Upper lobe of right lung (tissue), 1 donor: Measurements from ENCODE around the gene HNF4A. TPM values are rescaled to one million over a fixed set of nuclear protein-coding genes. Genes with fewer than 3 reads are reported as not detected.

Experiments used
- ATAC-seq: fragments of 200-7000 bp; cut with Tn5 transposase; one replicate; pipeline ENCODE4 v1.9.1; 2020; ENCODE audit warnings: mild to moderate bottlenecking, moderate library complexity
- DNase-seq: peaks from one replicate; pipeline ENCODE4 v3.0.0-alpha.2; 2020
- H3K27ac ChIP-seq: fragments of 200-600 bp; one replicate; pipeline ENCODE4 v1.8.0; 2022
- H3K27me3 ChIP-seq: fragments of 200-600 bp; one replicate; pipeline ENCODE4 v1.8.0; 2022; ENCODE audit warnings: mild to moderate bottlenecking
- H3K36me3 ChIP-seq: fragments of 200-600 bp; one replicate; pipeline ENCODE4 v1.8.0; 2022
- H3K4me1 ChIP-seq: fragments of 200-600 bp; one replicate; pipeline ENCODE4 v1.8.0; 2022
- H3K4me3 ChIP-seq: fragments of 200-600 bp; one replicate; pipeline ENCODE4 v1.8.0; 2022; ENCODE audit warnings: mild to moderate bottlenecking
- H3K9me3 ChIP-seq: fragments of 200-600 bp; one replicate; pipeline ENCODE4 v1.8.0; 2022
- CTCF ChIP-seq: fragments of 200-600 bp; IDR thresholded peaks from one replicate; pipeline ENCODE4 v1.8.0; 2022; ENCODE audit warnings: antibody characterized with exemption
- intact Hi-C: fragments of 100-400 bp; cut with DNase I; formaldehyde crosslinking; loops from one replicate; pipeline ENCODE4 v1.11.0; 2022
- total RNA-seq: library from RNA; stranded (reverse); fragmentation: NEBNext Ultra II Directional; extraction: Animal tissue kit (Norgen Biotek cat#: 25700); gene quantifications from one replicate; pipeline ENCODE4 v1.2.1, GENCODE V29; 2021
- donor health status: DM: no; HTN: yes; CAD: no; lungs with severe emphysema.

HNF4A gene
- total RNA-seq, 1 donor from 2014 or later, result 0.20 TPM

- peak overlapping the region; percentile 94 for H3K27ac ChIP-seq
- DNase-seq (no peak), ATAC-seq (no peak)
- H3K4me1 ChIP-seq, result peaks cover 10% of the 10 kb centered on the region
- no peak for TF ChIP-seq CTCF
- peaks cover 5% of the 10 kb centered on the region for H3K36me3 ChIP-seq
- no peaks in the 10 kb centered on the region for H3K27me3 ChIP-seq
- peak overlapping the region; percentile 78 for H3K4me3 ChIP-seq
- intact Hi-C loops, result no loop called here
- H3K9me3 ChIP-seq, result no peaks in the 10 kb centered on the region
Measured at GRCh38 chr20:44475372-44475693, 119.8 kb downstream of the HNF4A start.

GRCh38 chr20:44475694-44476560 is 120.4 kb downstream of the HNF4A start, which contains the start of gene TTPAL:
TTPAL (plus strand) TSS chr20:44475874; CDS start chr20:44480000, 4,126 bp downstream.
- Histone ChIP-seq H3K4me1 (peaks cover 10% of the 10 kb centered on the region), H3K27ac (peak within 1 kb of the TSS; percentile 94), H3K9me3 (no peaks in the 10 kb centered on the region), H3K4me3 (peak within 1 kb of the TSS; percentile 78), H3K36me3 (peaks cover 11% of the 10 kb centered on the region), H3K27me3 (no peaks in the 10 kb centered on the region)
- peak; percentile 24 for TF ChIP-seq CTCF
- ATAC-seq (peak; percentile 99), DNase-seq (peak; percentile 96)
- intact Hi-C loops, result no loop called here

- peaks cover 14% of the 10 kb centered on the region for H3K36me3 ChIP-seq
- no peak for DNase-seq
- TF ChIP-seq CTCF, result no peak
- peak overlapping the region; percentile 3 for H3K27ac ChIP-seq
- no peak overlapping the region for H3K4me3 ChIP-seq
- H3K9me3 ChIP-seq, result no peaks in the 10 kb centered on the region
- H3K4me1 ChIP-seq, result peaks cover 10% of the 10 kb centered on the region
- ATAC-seq, result no peak
- intact Hi-C loops, result no loop called here
- no peaks in the 10 kb centered on the region for H3K27me3 ChIP-seq
Measured at GRCh38 chr20:44477151-44477550, 121.7 kb downstream of the HNF4A start.

GRCh38 chr20:44478206-44478605 is 122.7 kb downstream of the HNF4A start:
- no peak overlapping the region for H3K27ac ChIP-seq
- H3K4me3 ChIP-seq, result no peak overlapping the region
- intact Hi-C loops, result no loop called here
- no peaks in the 10 kb centered on the region for H3K9me3 ChIP-seq
- ATAC-seq, result no peak
- no peak for DNase-seq
- peaks cover 10% of the 10 kb centered on the region for H3K4me1 ChIP-seq
- H3K36me3 ChIP-seq, result peaks cover 22% of the 10 kb centered on the region
- no peak for TF ChIP-seq CTCF
- H3K27me3 ChIP-seq, result no peaks in the 10 kb centered on the region

- Histone ChIP-seq H3K4me3 (no peak overlapping the region), H3K36me3 (peaks cover 35% of the 10 kb centered on the region), H3K4me1 (peaks cover 10% of the 10 kb centered on the region), H3K9me3 (no peaks in the 10 kb centered on the region), H3K27me3 (no peaks in the 10 kb centered on the region), H3K27ac (no peak overlapping the region)
- no peak for TF ChIP-seq CTCF
- DNase-seq (no peak), ATAC-seq (no peak)
- intact Hi-C loops, result no loop called here
Measured at GRCh38 chr20:44479643-44480042, 124.1 kb downstream of the HNF4A start.
